GM19193 (cell line): ENCODE measurements around the gene DNAH2.

Experiments used
- POLR2A ChIP-seq: IDR thresholded peaks from 4 replicates; pipeline ENCODE4 v1.6.1; 2011; ENCODE audit not compliant: insufficient read depth, insufficient read length; ENCODE audit errors: extremely low read depth

The DNAH2 gene, protein sequence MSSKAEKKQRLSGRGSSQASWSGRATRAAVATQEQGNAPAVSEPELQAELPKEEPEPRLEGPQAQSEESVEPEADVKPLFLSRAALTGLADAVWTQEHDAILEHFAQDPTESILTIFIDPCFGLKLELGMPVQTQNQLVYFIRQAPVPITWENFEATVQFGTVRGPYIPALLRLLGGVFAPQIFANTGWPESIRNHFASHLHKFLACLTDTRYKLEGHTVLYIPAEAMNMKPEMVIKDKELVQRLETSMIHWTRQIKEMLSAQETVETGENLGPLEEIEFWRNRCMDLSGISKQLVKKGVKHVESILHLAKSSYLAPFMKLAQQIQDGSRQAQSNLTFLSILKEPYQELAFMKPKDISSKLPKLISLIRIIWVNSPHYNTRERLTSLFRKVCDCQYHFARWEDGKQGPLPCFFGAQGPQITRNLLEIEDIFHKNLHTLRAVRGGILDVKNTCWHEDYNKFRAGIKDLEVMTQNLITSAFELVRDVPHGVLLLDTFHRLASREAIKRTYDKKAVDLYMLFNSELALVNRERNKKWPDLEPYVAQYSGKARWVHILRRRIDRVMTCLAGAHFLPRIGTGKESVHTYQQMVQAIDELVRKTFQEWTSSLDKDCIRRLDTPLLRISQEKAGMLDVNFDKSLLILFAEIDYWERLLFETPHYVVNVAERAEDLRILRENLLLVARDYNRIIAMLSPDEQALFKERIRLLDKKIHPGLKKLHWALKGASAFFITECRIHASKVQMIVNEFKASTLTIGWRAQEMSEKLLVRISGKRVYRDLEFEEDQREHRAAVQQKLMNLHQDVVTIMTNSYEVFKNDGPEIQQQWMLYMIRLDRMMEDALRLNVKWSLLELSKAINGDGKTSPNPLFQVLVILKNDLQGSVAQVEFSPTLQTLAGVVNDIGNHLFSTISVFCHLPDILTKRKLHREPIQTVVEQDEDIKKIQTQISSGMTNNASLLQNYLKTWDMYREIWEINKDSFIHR (N-terminal part only)

GRCh38 chr17:7716901-7717755, at the start of gene DNAH2:
Gene DNAH2 (plus strand): TSS chr17:7717744. CDS start chr17:7719735, 1,991 bp downstream.
- no peak for TF ChIP-seq POLR2A

DNA sequence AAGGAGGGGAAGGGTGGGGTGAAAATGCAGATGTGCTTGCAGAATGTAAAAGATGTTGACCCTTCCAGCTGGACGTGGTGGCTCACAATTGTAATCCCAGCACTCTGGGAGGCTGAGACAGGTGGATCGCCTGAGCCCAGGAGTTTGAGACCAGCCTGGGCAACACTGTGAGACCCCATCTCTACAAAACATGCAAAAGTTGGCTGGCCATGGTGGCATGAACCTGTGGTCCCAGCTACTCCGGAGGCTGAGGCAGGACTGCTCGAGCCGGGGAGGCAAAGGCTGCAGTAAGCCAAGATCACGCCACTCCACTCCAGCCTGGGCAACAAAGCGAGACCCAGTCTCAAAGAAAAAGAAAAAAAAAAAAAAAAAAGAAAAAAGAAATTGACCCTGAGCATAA, 49.1 kb upstream of the DNAH2 start:
- no peak for TF ChIP-seq POLR2A

DNA sequence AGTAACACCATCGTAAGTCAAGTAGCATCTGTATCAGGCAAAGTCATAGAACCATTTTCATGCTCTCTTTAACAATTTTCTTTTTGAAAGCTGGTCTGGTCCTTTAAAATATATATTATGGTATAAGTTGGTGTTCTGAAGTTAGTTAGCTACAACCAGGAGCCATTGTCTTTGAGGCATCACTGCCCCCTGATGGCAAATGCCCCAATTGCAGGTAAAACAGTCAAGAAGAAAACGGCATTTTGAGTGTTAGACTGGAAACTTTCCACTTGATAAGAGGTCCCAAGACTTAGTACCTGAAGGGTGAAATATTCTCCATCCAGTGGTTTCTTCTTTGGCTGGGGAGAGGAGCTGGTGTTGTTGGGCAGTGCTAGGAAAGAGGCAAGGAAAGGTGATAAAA, 44.3 kb upstream of the DNAH2 start:
- no peak for TF ChIP-seq POLR2A

DNA sequence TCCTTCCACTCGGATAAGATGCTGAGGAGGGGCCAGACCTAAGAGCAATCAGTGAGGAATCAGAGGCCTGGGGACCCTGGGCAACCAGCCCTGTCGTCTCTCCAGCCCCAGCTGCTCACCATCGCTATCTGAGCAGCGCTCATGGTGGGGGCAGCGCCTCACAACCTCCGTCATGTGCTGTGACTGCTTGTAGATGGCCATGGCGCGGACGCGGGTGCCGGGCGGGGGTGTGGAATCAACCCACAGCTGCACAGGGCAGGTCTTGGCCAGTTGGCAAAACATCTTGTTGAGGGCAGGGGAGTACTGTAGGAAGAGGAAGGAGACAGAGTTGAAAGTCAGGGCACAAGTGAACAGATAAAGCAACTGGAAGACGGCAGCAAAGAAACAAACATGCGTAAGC, 42.6 kb upstream of the DNAH2 start:
- peak; percentile 24 for TF ChIP-seq POLR2A

GRCh38 chr17:7676533-7676932, 41.0 kb upstream of the DNAH2 start:
- no peak for TF ChIP-seq POLR2A

GRCh38 chr17:7677388-7678067, 40.0 kb upstream of the DNAH2 start:
- TF ChIP-seq POLR2A = no peak

GRCh38 chr17:7684851-7685532, 32.6 kb upstream of the DNAH2 start:
- TF ChIP-seq POLR2A = no peak

- TF ChIP-seq POLR2A = peak; percentile 77
Measured at GRCh38 chr17:7685533-7686221, 31.9 kb upstream of the DNAH2 start.

GRCh38 chr17:7686222-7687071, 31.1 kb upstream of the DNAH2 start:
- TF ChIP-seq POLR2A = peak; percentile 89

DNA sequence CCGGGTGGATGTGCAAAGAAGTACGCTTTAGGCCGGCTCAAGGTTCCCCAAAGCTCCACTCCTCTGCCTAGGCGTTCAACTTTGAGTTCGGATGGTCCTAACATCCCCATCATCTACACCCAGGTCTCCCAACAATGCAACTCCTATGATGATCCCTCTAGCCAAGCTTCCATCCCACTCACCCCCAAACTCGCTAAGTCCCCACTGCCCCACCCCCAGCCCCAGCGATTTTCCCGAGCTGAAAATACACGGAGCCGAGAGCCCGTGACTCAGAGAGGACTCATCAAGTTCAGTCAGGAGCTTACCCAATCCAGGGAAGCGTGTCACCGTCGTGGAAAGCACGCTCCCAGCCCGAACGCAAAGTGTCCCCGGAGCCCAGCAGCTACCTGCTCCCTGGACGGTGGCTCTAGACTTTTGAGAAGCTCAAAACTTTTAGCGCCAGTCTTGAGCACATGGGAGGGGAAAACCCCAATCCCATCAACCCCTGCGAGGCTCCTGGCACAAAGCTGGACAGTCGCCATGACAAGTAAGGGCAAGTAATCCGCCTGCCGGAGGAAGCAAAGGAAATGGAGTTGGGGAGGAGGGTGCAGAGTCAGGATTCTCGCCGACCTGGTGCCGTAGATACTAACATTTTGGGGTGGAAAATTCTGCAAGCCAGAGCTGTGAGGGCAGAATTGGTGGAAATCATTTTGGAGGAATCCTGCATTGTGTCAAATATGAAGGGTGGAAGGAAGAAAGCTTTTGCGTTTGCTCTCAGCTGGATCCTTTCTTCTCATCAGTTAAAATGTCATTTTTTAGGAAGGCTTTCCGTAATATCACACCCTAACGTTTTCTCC, 30.3 kb upstream of the DNAH2 start, which contains the start of gene TP53:
TP53 (minus strand) TSS at position 419 of the 836 bp plus-strand sequence. CDS start 10,896 bp downstream, outside the sequence.
- peak; percentile 99 for TF ChIP-seq POLR2A
